Measurements from ENCODE around the gene MEF2C. TPM values are rescaled to one million over a fixed set of nuclear protein-coding genes. Genes with fewer than 3 reads are reported as not detected.

MEF2C gene
- total RNA-seq, 3 donors from 2014 or later (not counting 1 experiment from before 2014, with no cell fraction given), result 9.2 to 22.0 (median 18.3) TPM

DNA sequence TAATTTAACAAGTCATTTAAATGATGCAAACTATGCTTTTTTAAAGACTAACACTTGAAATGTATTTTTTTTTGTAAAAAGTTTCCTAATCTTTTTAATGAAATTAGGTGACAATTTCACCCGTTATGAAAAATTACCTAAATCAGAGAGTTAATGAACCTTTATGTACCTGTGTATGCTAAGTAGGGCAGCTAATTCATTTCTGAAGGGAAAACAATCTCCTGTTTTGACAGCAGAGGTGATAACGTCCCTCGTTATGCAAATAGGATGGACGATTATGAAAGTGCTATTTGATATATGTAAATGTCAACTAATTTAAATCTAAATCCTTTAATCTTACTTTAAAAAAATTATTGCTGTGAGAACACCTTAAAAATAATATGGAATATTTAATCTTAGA is 58.8 kb downstream of the MEF2C start:
- Histone ChIP-seq H3K36me3 (ENCODE audit: control insufficient read depth, insufficient read depth, low read length) (no peaks in the 10 kb centered on the region), H3K9me3 (ENCODE audit: control insufficient read depth, insufficient read depth, low read length) (no peaks in the 10 kb centered on the region), H3K27ac (ENCODE audit: low read length) (no peak overlapping the region), H3K4me1 (ENCODE audit: control insufficient read depth, insufficient read depth, low read length) (peaks cover 8% of the 10 kb centered on the region), H3K27me3 (ENCODE audit: control insufficient read depth, insufficient read depth, low read length) (no peaks in the 10 kb centered on the region), H3K4me3 (ENCODE audit: low read length) (no peak overlapping the region)
- Mint-ChIP-seq H3K27me3 (ENCODE audit: low read depth in 2 of 2) (peaks cover 0 to 7% of the 10 kb centered on the region in 2 donors), H3K4me3 (no peak overlapping the region), H3K27ac (no peak overlapping the region), H3K9me3 (no peaks in the 10 kb centered on the region), H3K36me3 (no peaks in the 10 kb centered on the region), H3K4me1 (peaks cover 25 to 41% of the 10 kb centered on the region in 2 donors)
- ATAC-seq (no peak), DNase-seq (no peak)
- no CpG with 5 or more reads among the region's 4 CpGs for WGBS (ENCODE audit: insufficient coverage)
- intact Hi-C loops (cut with micrococcal nuclease), result no loop called here
- TF ChIP-seq, protein P1, sequence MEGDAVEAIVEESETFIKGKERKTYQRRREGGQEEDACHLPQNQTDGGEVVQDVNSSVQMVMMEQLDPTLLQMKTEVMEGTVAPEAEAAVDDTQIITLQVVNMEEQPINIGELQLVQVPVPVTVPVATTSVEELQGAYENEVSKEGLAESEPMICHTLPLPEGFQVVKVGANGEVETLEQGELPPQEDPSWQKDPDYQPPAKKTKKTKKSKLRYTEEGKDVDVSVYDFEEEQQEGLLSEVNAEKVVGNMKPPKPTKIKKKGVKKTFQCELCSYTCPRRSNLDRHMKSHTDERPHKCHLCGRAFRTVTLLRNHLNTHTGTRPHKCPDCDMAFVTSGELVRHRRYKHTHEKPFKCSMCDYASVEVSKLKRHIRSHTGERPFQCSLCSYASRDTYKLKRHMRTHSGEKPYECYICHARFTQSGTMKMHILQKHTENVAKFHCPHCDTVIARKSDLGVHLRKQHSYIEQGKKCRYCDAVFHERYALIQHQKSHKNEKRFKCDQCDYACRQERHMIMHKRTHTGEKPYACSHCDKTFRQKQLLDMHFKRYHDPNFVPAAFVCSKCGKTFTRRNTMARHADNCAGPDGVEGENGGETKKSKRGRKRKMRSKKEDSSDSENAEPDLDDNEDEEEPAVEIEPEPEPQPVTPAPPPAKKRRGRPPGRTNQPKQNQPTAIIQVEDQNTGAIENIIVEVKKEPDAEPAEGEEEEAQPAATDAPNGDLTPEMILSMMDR (IDR thresholded peaks at IDR 0.05), result no peak

DNA sequence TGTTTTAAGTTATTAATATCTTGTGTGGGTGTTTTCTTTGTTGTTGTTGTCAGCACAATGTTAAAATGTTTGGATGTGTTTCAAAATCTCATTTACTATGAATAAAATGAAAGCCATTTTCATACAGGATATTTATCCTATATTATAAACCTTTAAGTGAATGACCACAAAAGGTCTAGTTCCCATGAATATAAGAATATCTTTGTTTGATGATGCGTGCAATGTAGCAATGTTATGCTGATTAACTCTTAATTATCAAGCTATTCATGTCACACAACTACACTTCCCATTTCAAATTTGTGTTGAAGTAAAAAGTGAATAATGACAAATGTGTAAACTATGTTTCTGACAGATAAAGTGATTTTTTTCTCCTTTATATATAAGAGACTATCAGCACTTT is 59.8 kb downstream of the MEF2C start:
- no CpG with 5 or more reads among the region's 1 CpG for WGBS (ENCODE audit: insufficient coverage)
- H3K4me1 ChIP-seq (ENCODE audit: control insufficient read depth, insufficient read depth, low read length), result peaks cover 8% of the 10 kb centered on the region
- H3K27ac ChIP-seq (ENCODE audit: low read length), result no peak overlapping the region
- no peaks in the 10 kb centered on the region for H3K9me3 Mint-ChIP-seq
- ATAC-seq (no peak), DNase-seq (no peak)
- H3K4me3 Mint-ChIP-seq, result no peak overlapping the region
- intact Hi-C loops (cut with micrococcal nuclease), result no loop called here
- H3K27me3 Mint-ChIP-seq (ENCODE audit: low read depth in 2 of 2), result peaks cover 3 to 7% of the 10 kb centered on the region in 2 donors
- no peak overlapping the region for H3K27ac Mint-ChIP-seq
- H3K4me1 Mint-ChIP-seq, result peaks cover 23 to 40% of the 10 kb centered on the region in 2 donors
- TF ChIP-seq, protein P1 (IDR thresholded peaks at IDR 0.05), result no peak
- no peaks in the 10 kb centered on the region for H3K27me3 ChIP-seq (ENCODE audit: control insufficient read depth, insufficient read depth, low read length)
- H3K36me3 Mint-ChIP-seq, result no peaks in the 10 kb centered on the region
- H3K36me3 ChIP-seq (ENCODE audit: control insufficient read depth, insufficient read depth, low read length), result no peaks in the 10 kb centered on the region
- no peaks in the 10 kb centered on the region for H3K9me3 ChIP-seq (ENCODE audit: control insufficient read depth, insufficient read depth, low read length)
- no peak overlapping the region for H3K4me3 ChIP-seq (ENCODE audit: low read length)

DNA sequence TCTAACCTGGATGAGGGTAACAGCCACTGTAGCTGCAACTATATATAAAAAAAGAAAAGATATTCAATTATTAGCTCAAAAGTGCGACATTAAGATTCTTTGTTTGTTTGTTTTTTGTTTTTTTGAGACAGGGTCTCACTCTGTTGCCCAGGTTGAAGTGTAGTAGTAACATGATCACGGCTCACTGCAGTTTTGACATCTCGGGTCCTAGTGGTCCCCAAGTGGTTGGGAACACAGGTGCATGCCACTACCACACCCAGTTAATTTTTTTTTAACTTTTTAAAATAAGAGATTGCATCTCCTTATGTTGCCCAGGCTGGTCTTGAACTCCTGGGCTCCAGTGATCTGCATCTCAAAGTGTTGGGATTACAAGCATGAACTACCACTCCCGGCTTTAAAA is 61.8 kb downstream of the MEF2C start:
- TF ChIP-seq, protein P1 (IDR thresholded peaks at IDR 0.05), result no peak
- Mint-ChIP-seq H3K27me3 (ENCODE audit: low read depth in 2 of 2) (peaks cover 3 to 7% of the 10 kb centered on the region in 2 donors), H3K4me3 (no peak overlapping the region), H3K9me3 (no peaks in the 10 kb centered on the region), H3K27ac (no peak overlapping the region), H3K36me3 (no peaks in the 10 kb centered on the region), H3K4me1 (peaks cover 7 to 21% of the 10 kb centered on the region in 2 donors)
- intact Hi-C loops (cut with micrococcal nuclease), result no loop called here
- Histone ChIP-seq H3K27ac (ENCODE audit: low read length) (no peak overlapping the region), H3K4me3 (ENCODE audit: low read length) (no peak overlapping the region), H3K4me1 (ENCODE audit: control insufficient read depth, insufficient read depth, low read length) (peaks cover 3% of the 10 kb centered on the region), H3K9me3 (ENCODE audit: control insufficient read depth, insufficient read depth, low read length) (no peaks in the 10 kb centered on the region), H3K27me3 (ENCODE audit: control insufficient read depth, insufficient read depth, low read length) (no peaks in the 10 kb centered on the region), H3K36me3 (ENCODE audit: control insufficient read depth, insufficient read depth, low read length) (no peaks in the 10 kb centered on the region)
- ATAC-seq (no peak), DNase-seq (no peak)
- WGBS (ENCODE audit: insufficient coverage), result 92% methylated on average over 4 of the region's 4 CpGs

DNA sequence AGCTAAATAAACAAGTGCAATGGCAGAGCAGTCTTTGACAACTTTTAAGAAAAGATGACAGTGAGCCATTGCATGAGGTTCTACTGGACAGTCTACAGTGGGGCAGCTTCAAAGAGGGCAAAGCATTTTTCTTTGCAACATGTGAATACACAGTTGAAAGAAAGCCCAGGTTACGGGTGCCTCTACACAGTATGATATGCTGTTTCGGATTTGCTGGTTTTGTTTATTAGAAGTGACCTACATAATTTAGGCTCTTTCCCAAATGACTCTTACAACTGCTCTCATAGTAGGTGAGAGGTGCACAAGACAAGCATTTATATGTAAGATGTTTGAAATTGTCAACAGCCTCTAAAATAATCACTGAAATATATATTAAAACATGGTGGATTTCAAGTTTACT is 62.4 kb downstream of the MEF2C start:
- 53% methylated on average over 2 of the region's 2 CpGs for WGBS (ENCODE audit: insufficient coverage)
- H3K36me3 ChIP-seq (ENCODE audit: control insufficient read depth, insufficient read depth, low read length), result no peaks in the 10 kb centered on the region
- no peaks in the 10 kb centered on the region for H3K27me3 ChIP-seq (ENCODE audit: control insufficient read depth, insufficient read depth, low read length)
- TF ChIP-seq, protein P1 (IDR thresholded peaks at IDR 0.05), result no peak
- Mint-ChIP-seq H3K27me3 (ENCODE audit: low read depth in 2 of 2) (peaks cover 3 to 7% of the 10 kb centered on the region in 2 donors), H3K4me1 (peaks cover 1 to 15% of the 10 kb centered on the region in 2 donors), H3K36me3 (no peaks in the 10 kb centered on the region), H3K9me3 (no peaks in the 10 kb centered on the region), H3K27ac (no peak overlapping the region), H3K4me3 (no peak overlapping the region)
- DNase-seq (no peak), ATAC-seq (no peak)
- H3K27ac ChIP-seq (ENCODE audit: low read length), result no peak overlapping the region
- intact Hi-C loops (cut with micrococcal nuclease), result no loop called here
- H3K4me1 ChIP-seq (ENCODE audit: control insufficient read depth, insufficient read depth, low read length), result peaks cover under 1% of the 10 kb centered on the region
- H3K9me3 ChIP-seq (ENCODE audit: control insufficient read depth, insufficient read depth, low read length), result no peaks in the 10 kb centered on the region
- no peak overlapping the region for H3K4me3 ChIP-seq (ENCODE audit: low read length)

Data from natural killer cell (primary cell).